Stomach (tissue), 4 donors: Measurements from ENCODE around the gene CPLX1.

Source experiments
- CTCF ChIP-seq, 7 experiments: fragments of 450-650 bp in 4 of 7; fragments of 200-600 bp in 3 of 7; sonication (generic) in 3 of 7; IDR thresholded peaks; one replicate each; pipeline ENCODE4 v1.5.1; 2016 to 2019; ENCODE audit warnings: antibody characterized with exemption in 7 of 7, control low read depth in 2 of 7, mild to moderate bottlenecking in 1 of 7
- POLR2A ChIP-seq, 4 donors: fragments of 450-650 bp; IDR thresholded peaks; one replicate each; pipeline ENCODE4 v1.6.1; 2016; ENCODE audit warnings: antibody characterized with exemption in 4 of 4, control low read depth in 2 of 4, mild to moderate bottlenecking in 1 of 4, moderate library complexity in 1 of 4
- POLR2AphosphoS5 ChIP-seq, 3 donors: sonication (generic); formaldehyde crosslinking; IDR thresholded peaks; one replicate each; pipeline ENCODE4 v1.6.1; 2016; ENCODE audit warnings: antibody characterized with exemption in 3 of 3

- TF ChIP-seq POLR2A (IDR thresholded peaks at IDR 0.05) = no peak
- no peak for TF ChIP-seq CTCF (IDR thresholded peaks at IDR 0.05)
- TF ChIP-seq POLR2AphosphoS5 (IDR thresholded peaks at IDR 0.05) = no peak
Measured at GRCh38 chr4:807792-808191, 18.1 kb downstream of the CPLX1 start.
